ENCODE data around the gene BAIAP2.

- TF ChIP-seq CTCF (IDR thresholded peaks at IDR 0.05; ENCODE audit: poor library complexity) (no peak), EZH2 (IDR thresholded peaks at IDR 0.05; ENCODE audit: borderline replicate concordance) (no peak), EZH2phosphoT487 (IDR thresholded peaks at IDR 0.05; ENCODE audit: low read depth, severe bottlenecking, unreplicated experiment) (no peak)
Observed at GRCh38 chr17:80998748-80999535, 36.0 kb upstream of the BAIAP2 start.

All from hepatocyte (in vitro differentiated cells).